Placental pericyte (primary cell): ENCODE results near the gene OR4K13. TPM values are rescaled to one million over a fixed set of nuclear protein-coding genes. Genes with fewer than 3 reads are reported as not detected.

ENCODE experiments used
- total RNA-seq: library from RNA; depleted of rRNA; stranded (reverse); fragments of >200 nt; gene quantifications from 2 replicates; pipeline ENCODE4 v1.2.3, GENCODE V29; 2012

The OR4K13 gene
- total RNA-seq: not detected in 2 replicates

GRCh38 chr14:20035938-20036337 lies at the start of gene OR4K13:
Gene OR4K13 (minus strand): TSS chr14:20036038. CDS start chr14:20034758, 1,280 bp downstream.

GRCh38 chr14:20059745-20060144 lies 23.9 kb upstream of the OR4K13 start, which contains the start of gene OR4L1:
Gene OR4L1 (plus strand): TSS chr14:20060045. CDS start chr14:20060045, 0 bp downstream.

GRCh38 chr14:20019257-20019865 lies 16.5 kb downstream of the OR4K13 start, which contains the start of gene OR4K14:
Gene OR4K14 (minus strand): TSS chr14:20019307. CDS start chr14:20015193, 4,114 bp downstream.

GRCh38 chr14:20001863-20002262 lies 34.0 kb downstream of the OR4K13 start, which contains the start of gene OR4Q2:
Gene OR4Q2 (plus strand): TSS chr14:20002163.

Other genes starting within 250 kb of the OR4K13 start
- not detected in 2 replicates for gene OR4N2, start 232.3 kb downstream of the OR4K13 start, total RNA-seq
- not detected in 2 replicates for gene OR4K2, start 160.9 kb downstream of the OR4K13 start, total RNA-seq
- gene OR4K5, start 115.4 kb downstream of the OR4K13 start, total RNA-seq: not detected in 2 replicates
- not detected in 2 replicates for gene OR4K1, start 105.1 kb downstream of the OR4K13 start, total RNA-seq
- not detected in 2 replicates for gene OR4K15, start 60.4 kb downstream of the OR4K13 start, total RNA-seq
- gene OR4Q2, start 33.9 kb downstream of the OR4K13 start, total RNA-seq: not detected in 2 replicates
- not detected in 2 replicates for gene OR4K14, start 16.7 kb downstream of the OR4K13 start, total RNA-seq
- not detected in 2 replicates for gene OR4L1, start 24.0 kb upstream of the OR4K13 start, total RNA-seq
- not detected in 2 replicates for gene OR4K17, start 74.7 kb upstream of the OR4K13 start, total RNA-seq
- gene OR4N5, start 102.8 kb upstream of the OR4K13 start, total RNA-seq: not detected in 2 replicates
- gene OR11G2, start 154.9 kb upstream of the OR4K13 start, total RNA-seq: not detected in 2 replicates
- not detected in 2 replicates for gene OR11H6, start 187.7 kb upstream of the OR4K13 start, total RNA-seq
- not detected in 2 replicates for gene OR11H7, start 192.9 kb upstream of the OR4K13 start, total RNA-seq
- gene OR11H4, start 203.2 kb upstream of the OR4K13 start, total RNA-seq: not detected in 2 replicates